Left ventricle myocardium inferior (tissue), 1 donor: Measurements from ENCODE around the gene FOXJ3. TPM values are rescaled to one million over a fixed set of nuclear protein-coding genes. Genes with fewer than 3 reads are reported as not detected.

Experiments
- DNase-seq: peaks from one replicate; pipeline ENCODE4 v3.0.0-alpha.2; 2020
- H3K27ac ChIP-seq: fragments of 200-600 bp; replicated peaks from 2 replicates; pipeline ENCODE4 v1.8.0; 2021
- H3K27me3 ChIP-seq: fragments of 200-600 bp; 2 replicates; pipeline ENCODE4 v1.8.0; 2021; ENCODE audit warnings: low read depth
- H3K36me3 ChIP-seq: fragments of 200-600 bp; 2 replicates; pipeline ENCODE4 v1.8.0; 2021
- H3K4me1 ChIP-seq: fragments of 200-600 bp; 2 replicates; pipeline ENCODE4 v1.8.0; 2021
- H3K4me3 ChIP-seq: fragments of 200-600 bp; 2 replicates; pipeline ENCODE4 v1.8.0; 2021; ENCODE audit warnings: mild to moderate bottlenecking, moderate library complexity
- H3K9me3 ChIP-seq: fragments of 200-600 bp; replicated peaks from 2 replicates; pipeline ENCODE4 v1.8.0; 2021
- CTCF ChIP-seq: fragments of 200-600 bp; IDR thresholded peaks from 2 replicates; pipeline ENCODE4 v1.8.0; 2021; ENCODE audit warnings: antibody characterized with exemption, mild to moderate bottlenecking, borderline replicate concordance
- intact Hi-C: fragments of 100-400 bp; cut with micrococcal nuclease; formaldehyde crosslinking; loops from one replicate; pipeline ENCODE4 v1.11.0; 2022
- total RNA-seq: library from RNA; stranded (reverse); fragmentation: NEBNext Ultra II Directional; extraction: Animal tissue kit (Norgen Biotek cat#: 25700); gene quantifications from one replicate; pipeline ENCODE4 v1.2.1, GENCODE V29; 2021
- donor health status: DM: no; HTN: yes; CAD: no; lungs with severe emphysema.

The FOXJ3 gene
- total RNA-seq, 1 donor from 2014 or later: 40.7 TPM

GRCh38 chr1:42206164-42206563 is 128.9 kb downstream of the FOXJ3 start:
- Histone ChIP-seq H3K36me3 (peaks cover 24% of the 10 kb centered on the region), H3K27ac (no peak overlapping the region), H3K27me3 (no peaks in the 10 kb centered on the region), H3K9me3 (peaks cover 22% of the 10 kb centered on the region), H3K4me3 (no peak overlapping the region), H3K4me1 (peaks cover 39% of the 10 kb centered on the region)
- intact Hi-C loops: no loop called here
- no peak for TF ChIP-seq CTCF
- no peak for DNase-seq

- no peaks in the 10 kb centered on the region for H3K4me1 ChIP-seq
- no peak overlapping the region for H3K27ac ChIP-seq
- no peak for DNase-seq
- H3K9me3 ChIP-seq: peaks cover 22% of the 10 kb centered on the region
- no peak overlapping the region for H3K4me3 ChIP-seq
- H3K27me3 ChIP-seq: no peaks in the 10 kb centered on the region
- TF ChIP-seq CTCF: no peak
- intact Hi-C loops: no loop called here
- peaks cover 47% of the 10 kb centered on the region for H3K36me3 ChIP-seq
These were observed 133.0 kb downstream of the FOXJ3 start for GRCh38 chr1:42201986-42202385.

GRCh38 chr1:42198251-42198650 is 136.8 kb downstream of the FOXJ3 start:
- TF ChIP-seq CTCF: no peak
- Histone ChIP-seq H3K4me1 (no peaks in the 10 kb centered on the region), H3K36me3 (peaks cover 64% of the 10 kb centered on the region), H3K4me3 (no peak overlapping the region), H3K27ac (no peak overlapping the region), H3K27me3 (no peaks in the 10 kb centered on the region), H3K9me3 (peaks cover 21% of the 10 kb centered on the region)
- intact Hi-C loops: no loop called here
- no peak for DNase-seq

- Histone ChIP-seq H3K4me3 (no peak overlapping the region), H3K27me3 (no peaks in the 10 kb centered on the region), H3K4me1 (peaks cover 3% of the 10 kb centered on the region), H3K9me3 (no peaks in the 10 kb centered on the region), H3K27ac (no peak overlapping the region), H3K36me3 (peaks cover 52% of the 10 kb centered on the region)
- no peak for TF ChIP-seq CTCF
- intact Hi-C loops: no loop called here
- DNase-seq: no peak
These were observed 139.2 kb downstream of the FOXJ3 start for GRCh38 chr1:42195841-42196240.

GRCh38 chr1:42192106-42192505 is 142.9 kb downstream of the FOXJ3 start:
- intact Hi-C loops: no loop called here
- peaks cover 64% of the 10 kb centered on the region for H3K36me3 ChIP-seq
- no peaks in the 10 kb centered on the region for H3K27me3 ChIP-seq
- no peak for TF ChIP-seq CTCF
- H3K4me3 ChIP-seq: no peak overlapping the region
- H3K27ac ChIP-seq: no peak overlapping the region
- peaks cover 3% of the 10 kb centered on the region for H3K4me1 ChIP-seq
- H3K9me3 ChIP-seq: no peaks in the 10 kb centered on the region
- DNase-seq: no peak

- no peak for TF ChIP-seq CTCF
These were observed 143.7 kb downstream of the FOXJ3 start for GRCh38 chr1:42191319-42191718.

More at GRCh38 chr1:42191319-42191718, 143.7 kb downstream of the FOXJ3 start:
- Histone ChIP-seq H3K36me3 (peaks cover 65% of the 10 kb centered on the region), H3K9me3 (no peaks in the 10 kb centered on the region), H3K4me1 (peaks cover 3% of the 10 kb centered on the region), H3K27ac (no peak overlapping the region), H3K4me3 (no peak overlapping the region), H3K27me3 (no peaks in the 10 kb centered on the region)
- no peak for DNase-seq
- intact Hi-C loops: no loop called here
